Measurements from ENCODE around the gene PDCD2L.

- TF ChIP-seq, protein P1, sequence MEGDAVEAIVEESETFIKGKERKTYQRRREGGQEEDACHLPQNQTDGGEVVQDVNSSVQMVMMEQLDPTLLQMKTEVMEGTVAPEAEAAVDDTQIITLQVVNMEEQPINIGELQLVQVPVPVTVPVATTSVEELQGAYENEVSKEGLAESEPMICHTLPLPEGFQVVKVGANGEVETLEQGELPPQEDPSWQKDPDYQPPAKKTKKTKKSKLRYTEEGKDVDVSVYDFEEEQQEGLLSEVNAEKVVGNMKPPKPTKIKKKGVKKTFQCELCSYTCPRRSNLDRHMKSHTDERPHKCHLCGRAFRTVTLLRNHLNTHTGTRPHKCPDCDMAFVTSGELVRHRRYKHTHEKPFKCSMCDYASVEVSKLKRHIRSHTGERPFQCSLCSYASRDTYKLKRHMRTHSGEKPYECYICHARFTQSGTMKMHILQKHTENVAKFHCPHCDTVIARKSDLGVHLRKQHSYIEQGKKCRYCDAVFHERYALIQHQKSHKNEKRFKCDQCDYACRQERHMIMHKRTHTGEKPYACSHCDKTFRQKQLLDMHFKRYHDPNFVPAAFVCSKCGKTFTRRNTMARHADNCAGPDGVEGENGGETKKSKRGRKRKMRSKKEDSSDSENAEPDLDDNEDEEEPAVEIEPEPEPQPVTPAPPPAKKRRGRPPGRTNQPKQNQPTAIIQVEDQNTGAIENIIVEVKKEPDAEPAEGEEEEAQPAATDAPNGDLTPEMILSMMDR (conservative IDR thresholded peaks at IDR 0.05; ENCODE audit: low read depth, low read length): no peak
- TF ChIP-seq EZH2 (IDR thresholded peaks at IDR 0.05; ENCODE audit: borderline replicate concordance, low read depth, low read length, poor library complexity, severe bottlenecking): no peak
Measured at GRCh38 chr19:34363930-34364329, 40.3 kb upstream of the PDCD2L start.
